ENCODE results near the gene INTS11.

DNA sequence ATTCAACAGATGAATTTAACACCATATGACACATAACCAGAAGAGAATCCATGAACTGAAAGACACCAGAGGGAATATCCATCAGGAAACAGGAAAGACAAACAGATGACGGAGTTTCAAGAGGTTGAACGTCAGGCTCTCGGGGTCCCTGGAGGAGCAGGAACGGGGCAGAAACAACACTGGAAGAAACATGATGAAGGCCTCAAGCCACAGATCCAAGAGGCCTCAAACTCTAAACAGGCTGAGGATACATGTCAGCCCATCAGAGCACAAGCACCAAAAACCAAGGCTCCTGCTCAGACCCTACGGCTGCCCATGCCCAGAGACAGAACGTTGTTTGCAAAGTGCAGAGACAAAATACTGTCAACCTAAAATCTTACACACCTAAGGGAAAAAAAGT lies 7.0 kb downstream of the INTS11 start:
- TF ChIP-seq, protein P1, sequence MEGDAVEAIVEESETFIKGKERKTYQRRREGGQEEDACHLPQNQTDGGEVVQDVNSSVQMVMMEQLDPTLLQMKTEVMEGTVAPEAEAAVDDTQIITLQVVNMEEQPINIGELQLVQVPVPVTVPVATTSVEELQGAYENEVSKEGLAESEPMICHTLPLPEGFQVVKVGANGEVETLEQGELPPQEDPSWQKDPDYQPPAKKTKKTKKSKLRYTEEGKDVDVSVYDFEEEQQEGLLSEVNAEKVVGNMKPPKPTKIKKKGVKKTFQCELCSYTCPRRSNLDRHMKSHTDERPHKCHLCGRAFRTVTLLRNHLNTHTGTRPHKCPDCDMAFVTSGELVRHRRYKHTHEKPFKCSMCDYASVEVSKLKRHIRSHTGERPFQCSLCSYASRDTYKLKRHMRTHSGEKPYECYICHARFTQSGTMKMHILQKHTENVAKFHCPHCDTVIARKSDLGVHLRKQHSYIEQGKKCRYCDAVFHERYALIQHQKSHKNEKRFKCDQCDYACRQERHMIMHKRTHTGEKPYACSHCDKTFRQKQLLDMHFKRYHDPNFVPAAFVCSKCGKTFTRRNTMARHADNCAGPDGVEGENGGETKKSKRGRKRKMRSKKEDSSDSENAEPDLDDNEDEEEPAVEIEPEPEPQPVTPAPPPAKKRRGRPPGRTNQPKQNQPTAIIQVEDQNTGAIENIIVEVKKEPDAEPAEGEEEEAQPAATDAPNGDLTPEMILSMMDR (IDR thresholded peaks at IDR 0.05) = no peak
- TF ChIP-seq POLR2A (IDR thresholded peaks at IDR 0.05) = no peak
- TF ChIP-seq POLR2AphosphoS5 (IDR thresholded peaks at IDR 0.05) = no peak

Data from breast epithelium (tissue), 3 donors.